Urinary bladder (tissue), 4 donors: ENCODE data around the gene ADCY9. TPM values are rescaled to one million over a fixed set of nuclear protein-coding genes. Genes with fewer than 3 reads are reported as not detected.
"Not testable (repeated sequence)": the region's sequence is repeated elsewhere in the genome, so short reads cannot be mapped to it uniquely, and the experiment has no call there.

Experiments used
- DNase-seq: peaks from one replicate; pipeline ENCODE4 v3.0.0-alpha.2; 2015; ENCODE audit errors: extremely low spot score
- H3K27ac ChIP-seq: one replicate; pipeline ENCODE4 v1.5.1; 2013; ENCODE audit warnings: low read depth, mild to moderate bottlenecking, moderate library complexity
- H3K36me3 ChIP-seq: one replicate; pipeline ENCODE4 v1.6.1; 2013; ENCODE audit warnings: mild to moderate bottlenecking, moderate library complexity; ENCODE audit not compliant: insufficient read depth
- H3K4me1 ChIP-seq: one replicate; pipeline ENCODE4 v1.6.1; 2013; ENCODE audit warnings: mild to moderate bottlenecking, moderate library complexity; ENCODE audit not compliant: insufficient read depth
- H3K4me3 ChIP-seq: one replicate; pipeline ENCODE4 v1.5.1; 2013; ENCODE audit warnings: low read depth, low read length
- WGBS: extraction: QIAGEN DNeasy Blood & Tissue Kit; methylation state at CpG from one replicate; pipeline ENCODE4 v1.1.7; 2013; 5-methylcytosine and 5-hydroxymethylcytosine counted together
- polyA plus RNA-seq: library from polyadenylated mRNA; stranded (reverse); fragments of 200-250 nt; gene quantifications from one replicate; pipeline ENCODE4 v1.2.3, GENCODE V29; 2013
- total RNA-seq: library from RNA; depleted of rRNA; stranded (reverse); fragments of >200 nt; gene quantifications from one replicate; pipeline ENCODE4 v1.2.3, GENCODE V29; 2014
- donor health status: healthy with polysubstance abuse.
- donor health status: healthy.

The ADCY9 gene
- total RNA-seq (18.6 TPM), polyA plus RNA-seq (21.8 TPM)

- Histone ChIP-seq H3K4me3 (peak within 1 kb of the TSS; percentile 89), H3K4me1 (no peaks in the 10 kb centered on the region), H3K27ac (peak within 1 kb of the TSS; percentile 49), H3K36me3 (no peaks in the 10 kb centered on the region)
- no peak for DNase-seq
- WGBS: 2% methylated on average over 105 of the region's 105 CpGs
Measured at GRCh38 chr16:4116325-4117249, at the start of gene ADCY9. Gene ADCY9 (minus strand): TSS chr16:4116442. CDS start chr16:4115442, 1,000 bp downstream.

- no peaks in the 10 kb centered on the region for H3K36me3 ChIP-seq
- WGBS: 84% methylated on average over 7 of the region's 7 CpGs
- no peak overlapping the region for H3K27ac ChIP-seq
- H3K4me1 ChIP-seq: no peaks in the 10 kb centered on the region
- DNase-seq: no peak
- no peak overlapping the region for H3K4me3 ChIP-seq
Measured at GRCh38 chr16:4160658-4161430, 44.6 kb upstream of the ADCY9 start.

GRCh38 chr16:4159726-4160125, 43.5 kb upstream of the ADCY9 start:
- WGBS: 92% methylated on average over 17 of the region's 17 CpGs
- no peaks in the 10 kb centered on the region for H3K36me3 ChIP-seq
- no peak for DNase-seq
- H3K4me3 ChIP-seq: no peak overlapping the region
- no peaks in the 10 kb centered on the region for H3K4me1 ChIP-seq
- no peak overlapping the region for H3K27ac ChIP-seq

GRCh38 chr16:4158143-4159093, 42.2 kb upstream of the ADCY9 start:
- Histone ChIP-seq H3K27ac (no peak overlapping the region), H3K4me1 (no peaks in the 10 kb centered on the region), H3K4me3 (no peak overlapping the region), H3K36me3 (no peaks in the 10 kb centered on the region)
- whole genome bisulfite sequencing: 72% methylated on average over 13 of the region's 13 CpGs
- DNase-seq: no peak

- H3K4me3 ChIP-seq: no peak overlapping the region
Measured at GRCh38 chr16:4157376-4157825, 41.2 kb upstream of the ADCY9 start.

GRCh38 chr16:4156503-4156902, 40.3 kb upstream of the ADCY9 start:
- WGBS: 84% methylated on average over 3 of the region's 3 CpGs
- H3K4me1 ChIP-seq, H3K27ac ChIP-seq, H3K4me3 ChIP-seq, DNase-seq, H3K36me3 ChIP-seq: not testable (repeated sequence)

More at GRCh38 chr16:4157376-4157825, 41.2 kb upstream of the ADCY9 start:
- no peak for DNase-seq
- H3K4me1 ChIP-seq: no peaks in the 10 kb centered on the region
- WGBS: 82% methylated on average over 4 of the region's 4 CpGs
- no peaks in the 10 kb centered on the region for H3K36me3 ChIP-seq
- H3K27ac ChIP-seq: no peak overlapping the region

- not testable (repeated sequence) for H3K36me3 ChIP-seq, H3K4me1 ChIP-seq, DNase-seq, H3K4me3 ChIP-seq, H3K27ac ChIP-seq
- 87% methylated on average over 13 of the region's 13 CpGs for WGBS
Measured at GRCh38 chr16:4153364-4153763, 37.1 kb upstream of the ADCY9 start.

GRCh38 chr16:4152267-4152666, 36.0 kb upstream of the ADCY9 start:
- 67% methylated on average over 5 of the region's 5 CpGs for WGBS
- no peak for DNase-seq
- Histone ChIP-seq H3K36me3 (no peaks in the 10 kb centered on the region), H3K27ac (no peak overlapping the region), H3K4me3 (no peak overlapping the region), H3K4me1 (no peaks in the 10 kb centered on the region)

- WGBS: 94% methylated on average over 10 of the region's 10 CpGs
Measured at GRCh38 chr16:4147236-4147635, 31.0 kb upstream of the ADCY9 start.

GRCh38 chr16:4142268-4142667, 26.0 kb upstream of the ADCY9 start:
- no peak overlapping the region for H3K4me3 ChIP-seq
- no peaks in the 10 kb centered on the region for H3K36me3 ChIP-seq
- no peak overlapping the region for H3K27ac ChIP-seq
- H3K4me1 ChIP-seq: no peaks in the 10 kb centered on the region
- DNase-seq: no peak
- WGBS: 67% methylated on average over 5 of the region's 5 CpGs

More at GRCh38 chr16:4147236-4147635, 31.0 kb upstream of the ADCY9 start:
- Histone ChIP-seq H3K27ac (no peak overlapping the region), H3K4me1 (no peaks in the 10 kb centered on the region), H3K36me3 (no peaks in the 10 kb centered on the region), H3K4me3 (no peak overlapping the region)
- no peak for DNase-seq

- 95% methylated on average over 12 of the region's 12 CpGs for WGBS
- DNase-seq: no peak
- Histone ChIP-seq H3K4me1 (no peaks in the 10 kb centered on the region), H3K4me3 (no peak overlapping the region), H3K27ac (no peak overlapping the region), H3K36me3 (no peaks in the 10 kb centered on the region)
Measured at GRCh38 chr16:4141604-4142003, 25.4 kb upstream of the ADCY9 start.

GRCh38 chr16:4140652-4141051, 24.4 kb upstream of the ADCY9 start:
- no peaks in the 10 kb centered on the region for H3K36me3 ChIP-seq
- no peaks in the 10 kb centered on the region for H3K4me1 ChIP-seq
- H3K27ac ChIP-seq: no peak overlapping the region
- 73% methylated on average over 3 of the region's 3 CpGs for WGBS
- DNase-seq: no peak
- no peak overlapping the region for H3K4me3 ChIP-seq

- Histone ChIP-seq H3K4me1 (no peaks in the 10 kb centered on the region), H3K27ac (no peak overlapping the region), H3K36me3 (no peaks in the 10 kb centered on the region), H3K4me3 (no peak overlapping the region)
- DNase-seq: no peak
Measured at GRCh38 chr16:4139968-4140367, 23.7 kb upstream of the ADCY9 start.
